Heart right ventricle (tissue), 16 donors: ENCODE results near the gene SLC17A5. TPM values are rescaled to one million over a fixed set of nuclear protein-coding genes. Genes with fewer than 3 reads are reported as not detected.
A peak's percentile ranks its signal among the peaks of the same experiment; 100 is the strongest.
"Not testable (repeated sequence)": the region's sequence is repeated elsewhere in the genome, so short reads cannot be mapped to it uniquely, and the experiment has no call there.

Experiments
- ATAC-seq, 8 donors: fragments of 200-7000 bp; cut with Tn5 transposase; one replicate each; pipeline ENCODE4 v1.9.1; 2020; ENCODE audit warnings: mild to moderate bottlenecking in 8 of 8, moderate library complexity in 8 of 8, moderate number of reproducible peaks in 1 of 8
- DNase-seq, 2 donors: peaks; one replicate each; pipeline ENCODE4 v3.0.0-alpha.2; 2020
- H3K27ac ChIP-seq, 10 donors: fragments of 200-600 bp; sonication (generic) in 2 of 10; one replicate each; pipeline versions ENCODE4 v1.5.0 to v1.8.0; 2020 to 2022; ENCODE audit warnings: mild to moderate bottlenecking in 3 of 10
- H3K27me3 ChIP-seq, 7 donors: fragments of 200-600 bp; one replicate each; pipeline ENCODE4 v1.8.0; 2021 to 2022; ENCODE audit warnings: mild to moderate bottlenecking in 2 of 7
- H3K36me3 ChIP-seq, 9 donors: fragments of 200-600 bp; sonication (generic) in 1 of 9; one replicate each; pipeline versions ENCODE4 v1.5.0 to v1.8.0; 2020 to 2022; ENCODE audit warnings: mild to moderate bottlenecking in 2 of 9
- H3K4me1 ChIP-seq, 9 donors: fragments of 200-600 bp; sonication (generic) in 1 of 9; one replicate each; pipeline versions ENCODE4 v1.5.0 to v1.8.0; 2020 to 2022; ENCODE audit warnings: mild to moderate bottlenecking in 4 of 9
- H3K4me3 ChIP-seq, 10 donors: fragments of 200-600 bp; sonication (generic) in 2 of 10; one replicate each; pipeline versions ENCODE4 v1.5.0 to v1.8.0; 2020 to 2022; ENCODE audit warnings: mild to moderate bottlenecking in 7 of 10, moderate library complexity in 2 of 10
- H3K9me3 ChIP-seq, 11 donors: fragments of 200-600 bp in 10 of 11; sonication (generic) in 2 of 11; one replicate each; pipeline versions ENCODE4 v1.5.0 to v1.8.0; 2013 to 2022; ENCODE audit warnings: mild to moderate bottlenecking in 2 of 11, control low read depth in 1 of 11, moderate library complexity in 1 of 11
- WGBS, 2 donors: extraction: QIAGEN DNeasy Blood & Tissue Kit; methylation state at CpG; one replicate each; pipeline ENCODE4 v1.1.7; 2013; ENCODE audit warnings: inconsistent platforms in 1 of 2; 5-methylcytosine and 5-hydroxymethylcytosine counted together
- intact Hi-C, 10 donors: fragments of 100-400 bp; cut with DNase I; formaldehyde crosslinking; loops; one replicate each; pipeline versions ENCODE4 v1.11.1 to v1.14.2; 2022
- polyA plus RNA-seq, 2 donors: library from polyadenylated mRNA; stranded (reverse); fragments of 200-250 nt; gene quantifications; one replicate each; pipeline ENCODE4 v1.2.3, GENCODE V29; 2013
- total RNA-seq, 10 donors: library from RNA; stranded (reverse); fragmentation: NEBNext Ultra II Directional in 3 of 10; extraction: Animal tissue kit (Norgen Biotek cat#: 25700) in 3 of 10; gene quantifications; one replicate each; pipeline versions ENCODE4 v1.2.1 to v1.2.4, GENCODE V29; 2021 to 2023
- TF ChIP-seq, protein P1 (sequence below), 9 donors: fragments of 200-600 bp; sonication (generic) in 2 of 9; IDR thresholded peaks; one replicate each; pipeline versions ENCODE4 v1.5.0 to v1.8.0; 2021 to 2022; ENCODE audit warnings: antibody characterized with exemption in 9 of 9, mild to moderate bottlenecking in 5 of 9, moderate library complexity in 1 of 9
- donor health status: Arrhythmogenic right ventricular cardiomyopathy.
- donor health status: ischemic (EF 13 %, LVEDD 7.1; RV severe dilation, severe dysfunction).
- donor health status: healthy with polysubstance abuse.
- donor health status: DM: no; HTN: yes; CAD: no.
- donor health status: DM: no; HTN: no; CAD: no.
- donor health status: ischemic (EF 25% LVEDD 6.9; RV normal size, moderate dysfunction).
- donor health status: ischemic (EF 25% LVEDD 5.7; RV mildly dilated, moderate dysfunction).
- donor health status: healthy.
- donor health status: DM: yes; HTN: yes; CAD: no.
- donor health status: Ischemic cardiomyopathy.
- donor health status: ischemic (EF 35%, LVEDD 5.7; RV mildly dilated, moderate dysfunction).
- donor health status: nonischemic (EF 11% LVEDD 7.7; RV severe dilation, severe dysfunction).
- donor health status: DM: yes; HTN: yes; CAD: no.
- donor health status: PGD.
- donor health status: ischemic (EF 29% LVEDD 5.4; RV normal size, mild dysfunction).
- donor health status: nonischemic (EF 23%, LVEDD 6.1; RV moderate dilation, normal function).

The SLC17A5 gene
- total and polyA plus RNA-seq, 12 donors: 1.9 to 7.6 (median 4.7) TPM

DNA sequence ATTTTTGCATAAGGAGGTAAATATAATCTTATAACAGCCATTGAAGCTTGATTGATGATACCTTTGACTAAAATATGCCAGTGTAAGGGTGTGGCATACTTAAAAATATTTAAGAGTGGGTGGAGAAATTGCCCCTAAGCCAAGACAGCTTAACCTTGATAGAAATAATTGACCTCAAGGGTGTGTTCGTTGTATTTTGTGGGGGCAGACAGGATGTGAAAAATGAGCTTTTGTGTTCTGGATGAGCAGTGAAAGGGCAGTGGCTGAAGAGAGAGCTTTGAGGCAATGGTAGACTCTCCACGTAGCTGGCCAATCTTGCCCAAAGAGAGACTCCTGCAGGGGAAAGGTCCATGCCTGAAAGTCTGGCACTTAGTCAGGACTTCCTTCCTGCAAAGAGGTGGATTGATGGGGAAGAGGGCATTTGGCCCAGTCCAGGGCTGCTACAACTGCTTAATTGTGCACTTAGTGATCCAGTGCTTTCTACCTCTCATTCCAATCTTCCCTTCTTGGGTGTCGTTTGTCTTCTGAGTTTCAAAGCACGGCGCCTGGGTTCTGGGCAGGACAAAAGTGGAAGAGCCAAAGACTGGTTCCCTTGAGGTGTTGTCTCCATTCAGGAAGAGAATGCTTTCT lies 26.6 kb upstream of the SLC17A5 start:
- intact Hi-C loops: no loop called here
- 66 to 71% methylated on average over 5 of the region's 5 CpGs for WGBS, 2 donors
- H3K4me1 ChIP-seq: peaks cover 0 to 9% (median 0%) of the 10 kb centered on the region in 9 donors
- no peak for ATAC-seq
- no peak overlapping the region for H3K27ac ChIP-seq
- peaks cover 0 to 17% (median 0%) of the 10 kb centered on the region in 11 donors for H3K9me3 ChIP-seq
- no peak for DNase-seq
- no peaks in the 10 kb centered on the region for H3K27me3 ChIP-seq
- TF ChIP-seq, protein P1, sequence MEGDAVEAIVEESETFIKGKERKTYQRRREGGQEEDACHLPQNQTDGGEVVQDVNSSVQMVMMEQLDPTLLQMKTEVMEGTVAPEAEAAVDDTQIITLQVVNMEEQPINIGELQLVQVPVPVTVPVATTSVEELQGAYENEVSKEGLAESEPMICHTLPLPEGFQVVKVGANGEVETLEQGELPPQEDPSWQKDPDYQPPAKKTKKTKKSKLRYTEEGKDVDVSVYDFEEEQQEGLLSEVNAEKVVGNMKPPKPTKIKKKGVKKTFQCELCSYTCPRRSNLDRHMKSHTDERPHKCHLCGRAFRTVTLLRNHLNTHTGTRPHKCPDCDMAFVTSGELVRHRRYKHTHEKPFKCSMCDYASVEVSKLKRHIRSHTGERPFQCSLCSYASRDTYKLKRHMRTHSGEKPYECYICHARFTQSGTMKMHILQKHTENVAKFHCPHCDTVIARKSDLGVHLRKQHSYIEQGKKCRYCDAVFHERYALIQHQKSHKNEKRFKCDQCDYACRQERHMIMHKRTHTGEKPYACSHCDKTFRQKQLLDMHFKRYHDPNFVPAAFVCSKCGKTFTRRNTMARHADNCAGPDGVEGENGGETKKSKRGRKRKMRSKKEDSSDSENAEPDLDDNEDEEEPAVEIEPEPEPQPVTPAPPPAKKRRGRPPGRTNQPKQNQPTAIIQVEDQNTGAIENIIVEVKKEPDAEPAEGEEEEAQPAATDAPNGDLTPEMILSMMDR (IDR thresholded peaks at IDR 0.05): no peak
- H3K36me3 ChIP-seq: no peaks in the 10 kb centered on the region
- H3K4me3 ChIP-seq: no peak overlapping the region

DNA sequence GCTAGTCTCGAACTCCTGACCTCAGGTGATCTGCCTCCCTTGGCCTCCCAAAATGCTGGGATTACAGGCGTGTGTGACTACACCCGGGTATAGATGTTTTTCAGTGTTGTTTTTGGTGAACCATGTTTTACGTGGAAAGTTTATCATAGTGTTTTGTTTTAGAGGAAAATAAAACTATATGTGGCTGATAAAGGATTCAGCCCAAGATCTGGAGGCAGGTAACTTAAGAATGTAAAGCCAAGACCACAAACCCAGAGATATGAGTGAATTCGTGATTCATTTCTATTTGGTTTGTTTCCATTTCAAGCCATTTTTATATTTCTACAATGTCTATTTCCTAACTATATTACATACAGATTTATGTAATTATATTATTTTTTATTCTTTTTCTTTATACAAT lies 26.1 kb upstream of the SLC17A5 start:
- peaks cover 0 to 11% (median 0%) of the 10 kb centered on the region in 9 donors for H3K4me1 ChIP-seq
- H3K36me3 ChIP-seq, H3K27ac ChIP-seq, H3K27me3 ChIP-seq, H3K4me3 ChIP-seq, ATAC-seq, DNase-seq: not testable (repeated sequence)
- H3K9me3 ChIP-seq: peaks cover 0 to 17% (median 0%) of the 10 kb centered on the region in 11 donors
- intact Hi-C loops: loop anchor here in 9 of 10 donors (5.0 to 10.0 kb wide), 5 partner anchors 52 to 1535 kb away; partner anchors contain the start of gene COL12A1 (in 4 of the 9)
- WGBS, 2 donors: 90 to 96% methylated on average over 5 of the region's 5 CpGs

DNA sequence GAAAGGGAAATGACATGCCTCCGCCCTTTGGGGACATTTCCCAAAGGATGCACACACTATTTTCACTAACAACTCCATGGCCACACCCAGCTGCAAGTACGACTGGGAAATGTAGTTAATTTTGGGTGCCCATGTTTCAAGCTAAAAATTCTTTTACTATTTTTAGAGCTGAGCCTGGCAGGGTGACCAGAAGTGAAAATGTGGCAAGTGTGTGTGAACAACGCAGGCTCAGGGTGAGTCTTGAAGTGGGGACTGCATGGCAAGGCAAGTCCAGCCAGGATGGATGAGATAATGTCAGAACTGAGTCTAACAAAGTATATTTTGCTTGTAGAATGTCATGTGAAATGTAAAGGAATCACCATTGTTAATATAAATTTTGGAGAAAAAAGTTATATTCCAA lies 25.2 kb upstream of the SLC17A5 start:
- Histone ChIP-seq H3K36me3 (no peaks in the 10 kb centered on the region), H3K4me1 (peaks cover 0 to 11% (median 0%) of the 10 kb centered on the region in 9 donors), H3K4me3 (no peak overlapping the region), H3K9me3 (peaks cover 0 to 15% (median 0%) of the 10 kb centered on the region in 11 donors), H3K27me3 (no peaks in the 10 kb centered on the region), H3K27ac (no peak overlapping the region)
- intact Hi-C loops: loop anchor here in 9 of 10 donors (5.0 to 10.0 kb wide), 5 partner anchors 53 to 1536 kb away; partner anchors contain the start of gene COL12A1 (in 4 of the 9)
- TF ChIP-seq, protein P1 (IDR thresholded peaks at IDR 0.05): no peak
- ATAC-seq (peak in 5 of 8 donors; percentile 19 to 85 (median 67)), DNase-seq (peak in 1 of 2 donors; percentile 23)
- WGBS, 2 donors: 42 to 50% methylated on average over 3 of the region's 3 CpGs

DNA sequence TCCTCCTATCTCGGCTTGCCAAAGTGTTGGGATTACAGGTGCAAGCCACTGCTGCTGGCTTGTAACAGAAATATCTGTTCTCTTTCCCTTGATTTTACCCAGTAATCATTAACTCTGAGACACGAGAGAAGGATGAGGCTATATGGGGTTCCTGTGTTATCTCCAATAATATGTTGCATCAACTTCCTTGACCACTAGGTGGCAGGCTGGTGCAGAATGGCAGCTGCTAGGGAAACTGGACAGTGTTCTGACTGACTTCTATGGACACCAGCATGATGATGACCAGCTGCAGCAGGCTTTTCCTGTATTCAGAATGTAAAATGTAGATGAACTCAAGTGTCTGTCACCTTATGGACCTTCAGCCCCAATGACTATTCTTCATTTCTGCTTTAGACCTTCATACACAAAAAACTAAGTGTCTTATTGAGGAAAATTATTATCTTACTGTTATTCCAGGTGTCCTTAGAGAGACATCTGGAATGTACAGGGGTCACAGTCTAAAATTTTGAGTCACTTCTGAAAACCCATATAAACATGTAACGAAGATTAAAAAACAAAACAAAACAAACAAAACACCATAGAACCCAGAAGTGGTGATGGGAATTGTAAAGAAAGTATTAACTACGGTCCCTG lies 21.8 kb upstream of the SLC17A5 start:
- intact Hi-C loops: loop anchor here (1.0 to 10.0 kb wide), 7 partner anchors 57 to 1539 kb away; partner anchors contain the start of gene COL12A1 (in 4 of the 10)
- peaks cover 0 to 11% (median 0%) of the 10 kb centered on the region in 9 donors for H3K4me1 ChIP-seq
- WGBS, 2 donors: 46 to 51% methylated on average over 4 of the region's 4 CpGs

More for the DNA sequence above, 21.8 kb upstream of the SLC17A5 start:
- TF ChIP-seq, protein P1 (IDR thresholded peaks at IDR 0.05): peak; percentile 88 to 97 (median 91)
- H3K27me3 ChIP-seq: no peaks in the 10 kb centered on the region
- H3K4me3 ChIP-seq: no peak overlapping the region
- DNase-seq (peak; percentile 51 to 84), ATAC-seq (peak; percentile 84 to 90 (median 88))
- H3K9me3 ChIP-seq: no peaks in the 10 kb centered on the region
- H3K36me3 ChIP-seq: no peaks in the 10 kb centered on the region
- no peak overlapping the region for H3K27ac ChIP-seq
